WTC11 (cell line): ENCODE measurements around the gene DNAJB5.

Experiments
- CBFB ChIP-seq: sonication (generic); formaldehyde crosslinking; IDR thresholded peaks from 2 replicates; pipeline ENCODE4 v1.8.1; 2022; ENCODE audit warnings: mild to moderate bottlenecking, low read depth, missing genetic modification reagents
- CREB1 ChIP-seq: sonication (generic); formaldehyde crosslinking; IDR thresholded peaks from 2 replicates; pipeline ENCODE4 v1.8.0; 2023; ENCODE audit warnings: mild to moderate bottlenecking, missing genetic modification reagents
- CREM ChIP-seq: sonication (generic); formaldehyde crosslinking; IDR thresholded peaks from 2 replicates; pipeline ENCODE4 v1.8.1; 2022; ENCODE audit warnings: mild to moderate bottlenecking, missing genetic modification reagents, moderate library complexity
- CTCF ChIP-seq: fragments of 200-600 bp; IDR thresholded peaks from 2 replicates; pipeline ENCODE4 v1.8.0; 2022; ENCODE audit warnings: antibody characterized with exemption
- KAT7 ChIP-seq: sonication (generic); formaldehyde crosslinking; IDR thresholded peaks from 2 replicates; pipeline ENCODE4 v1.8.1; 2023; ENCODE audit warnings: missing genetic modification reagents, mild to moderate bottlenecking, borderline replicate concordance
- SMAD3 ChIP-seq: sonication (generic); formaldehyde crosslinking; IDR thresholded peaks from 2 replicates; pipeline ENCODE4 v1.8.0; 2022; ENCODE audit warnings: missing genetic modification reagents, mild to moderate bottlenecking, borderline replicate concordance
- SP1 ChIP-seq: sonication (generic); formaldehyde crosslinking; conservative IDR thresholded peaks from 2 replicates; pipeline ENCODE4 v1.8.1; 2022; ENCODE audit warnings: missing genetic modification reagents
- ZNF423 ChIP-seq: fragments of 250-450 bp; sonication (Bioruptor Pico); IDR thresholded peaks from 2 replicates; pipeline ENCODE4 v2.1.2; 2022; ENCODE audit warnings: mild to moderate bottlenecking, moderate library complexity
- TF ChIP-seq, protein P1 (sequence below): sonication (generic); formaldehyde crosslinking; IDR thresholded peaks from 2 replicates; pipeline ENCODE4 v1.8.1; 2023; ENCODE audit warnings: mild to moderate bottlenecking, missing genetic modification reagents, moderate library complexity
- TF ChIP-seq, protein P2 (sequence below): sonication (generic); formaldehyde crosslinking; IDR thresholded peaks from 2 replicates; pipeline ENCODE4 v1.8.0; 2023; ENCODE audit warnings: missing genetic modification reagents
- TF ChIP-seq, protein P3 (sequence below): sonication (generic); formaldehyde crosslinking; IDR thresholded peaks from 2 replicates; pipeline ENCODE4 v1.8.1; 2023; ENCODE audit warnings: mild to moderate bottlenecking, missing genetic modification reagents
- TF ChIP-seq, protein P4 (sequence below): sonication (generic); formaldehyde crosslinking; IDR thresholded peaks from 2 replicates; pipeline ENCODE4 v1.8.1; 2022; ENCODE audit warnings: low read depth, missing genetic modification reagents, borderline replicate concordance

- TF ChIP-seq CREM (no peak), SP1 (CRISPR knock-in tag) (no peak), CTCF (no peak), CBFB (CRISPR knock-in tag) (no peak), CREB1 (CRISPR knock-in tag) (no peak), SMAD3 (no peak), KAT7 (no peak), ZNF423 (no peak)
- TF ChIP-seq, protein P1, sequence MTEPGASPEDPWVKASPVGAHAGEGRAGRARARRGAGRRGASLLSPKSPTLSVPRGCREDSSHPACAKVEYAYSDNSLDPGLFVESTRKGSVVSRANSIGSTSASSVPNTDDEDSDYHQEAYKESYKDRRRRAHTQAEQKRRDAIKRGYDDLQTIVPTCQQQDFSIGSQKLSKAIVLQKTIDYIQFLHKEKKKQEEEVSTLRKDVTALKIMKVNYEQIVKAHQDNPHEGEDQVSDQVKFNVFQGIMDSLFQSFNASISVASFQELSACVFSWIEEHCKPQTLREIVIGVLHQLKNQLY, result no peak
- TF ChIP-seq, protein P2, sequence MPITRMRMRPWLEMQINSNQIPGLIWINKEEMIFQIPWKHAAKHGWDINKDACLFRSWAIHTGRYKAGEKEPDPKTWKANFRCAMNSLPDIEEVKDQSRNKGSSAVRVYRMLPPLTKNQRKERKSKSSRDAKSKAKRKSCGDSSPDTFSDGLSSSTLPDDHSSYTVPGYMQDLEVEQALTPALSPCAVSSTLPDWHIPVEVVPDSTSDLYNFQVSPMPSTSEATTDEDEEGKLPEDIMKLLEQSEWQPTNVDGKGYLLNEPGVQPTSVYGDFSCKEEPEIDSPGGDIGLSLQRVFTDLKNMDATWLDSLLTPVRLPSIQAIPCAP, result no peak
- TF ChIP-seq, protein P3, sequence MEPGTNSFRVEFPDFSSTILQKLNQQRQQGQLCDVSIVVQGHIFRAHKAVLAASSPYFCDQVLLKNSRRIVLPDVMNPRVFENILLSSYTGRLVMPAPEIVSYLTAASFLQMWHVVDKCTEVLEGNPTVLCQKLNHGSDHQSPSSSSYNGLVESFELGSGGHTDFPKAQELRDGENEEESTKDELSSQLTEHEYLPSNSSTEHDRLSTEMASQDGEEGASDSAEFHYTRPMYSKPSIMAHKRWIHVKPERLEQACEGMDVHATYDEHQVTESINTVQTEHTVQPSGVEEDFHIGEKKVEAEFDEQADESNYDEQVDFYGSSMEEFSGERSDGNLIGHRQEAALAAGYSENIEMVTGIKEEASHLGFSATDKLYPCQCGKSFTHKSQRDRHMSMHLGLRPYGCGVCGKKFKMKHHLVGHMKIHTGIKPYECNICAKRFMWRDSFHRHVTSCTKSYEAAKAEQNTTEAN, result no peak
- TF ChIP-seq, protein P4, sequence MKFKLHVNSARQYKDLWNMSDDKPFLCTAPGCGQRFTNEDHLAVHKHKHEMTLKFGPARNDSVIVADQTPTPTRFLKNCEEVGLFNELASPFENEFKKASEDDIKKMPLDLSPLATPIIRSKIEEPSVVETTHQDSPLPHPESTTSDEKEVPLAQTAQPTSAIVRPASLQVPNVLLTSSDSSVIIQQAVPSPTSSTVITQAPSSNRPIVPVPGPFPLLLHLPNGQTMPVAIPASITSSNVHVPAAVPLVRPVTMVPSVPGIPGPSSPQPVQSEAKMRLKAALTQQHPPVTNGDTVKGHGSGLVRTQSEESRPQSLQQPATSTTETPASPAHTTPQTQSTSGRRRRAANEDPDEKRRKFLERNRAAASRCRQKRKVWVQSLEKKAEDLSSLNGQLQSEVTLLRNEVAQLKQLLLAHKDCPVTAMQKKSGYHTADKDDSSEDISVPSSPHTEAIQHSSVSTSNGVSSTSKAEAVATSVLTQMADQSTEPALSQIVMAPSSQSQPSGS (CRISPR knock-in tag), result no peak
These were observed 7.2 kb upstream of the DNAJB5 start for GRCh38 chr9:34982361-34982760.
